Neural progenitor cell (in vitro differentiated cells): ENCODE results near the gene IGSF6. TPM values are rescaled to one million over a fixed set of nuclear protein-coding genes. Genes with fewer than 3 reads are reported as not detected.
"Not testable (repeated sequence)": the region's sequence is repeated elsewhere in the genome, so short reads cannot be mapped to it uniquely, and the experiment has no call there.

Source experiments
- DNase-seq: peaks from one replicate; pipeline ENCODE4 v3.0.0-alpha.2; 2016; ENCODE audit warnings: low spot score
- H2AFZ ChIP-seq: fragments of 200-600 bp; sonication (generic); replicated peaks from 2 replicates; pipeline ENCODE4 v1.6.1; 2016; ENCODE audit warnings: antibody characterized with exemption
- H3F3A ChIP-seq: fragments of 200-600 bp; sonication (generic); 2 replicates; pipeline ENCODE4 v1.6.1; 2016; ENCODE audit warnings: antibody characterized with exemption, low read depth
- H3K27ac ChIP-seq: fragments of 200-600 bp; sonication (generic); 2 replicates; pipeline ENCODE4 v1.5.1; 2016; ENCODE audit warnings: mild to moderate bottlenecking
- H3K27me3 ChIP-seq: fragments of 200-600 bp; sonication (generic); 2 replicates; pipeline ENCODE4 v1.6.1; 2016; ENCODE audit warnings: mild to moderate bottlenecking, moderate library complexity
- H3K36me3 ChIP-seq: fragments of 200-600 bp; sonication (generic); 2 replicates; pipeline ENCODE4 v1.5.1; 2016
- H3K4me1 ChIP-seq: fragments of 200-600 bp; sonication (generic); 2 replicates; pipeline ENCODE4 v1.6.1; 2016; ENCODE audit warnings: mixed run types
- H3K4me2 ChIP-seq: fragments of 200-600 bp; sonication (generic); 2 replicates; pipeline ENCODE4 v1.6.1; 2016
- H3K4me3 ChIP-seq: fragments of 200-600 bp; sonication (generic); 2 replicates; pipeline ENCODE4 v1.5.1; 2016
- H3K79me2 ChIP-seq: fragments of 200-600 bp; sonication (generic); 2 replicates; pipeline ENCODE4 v1.6.1; 2016; ENCODE audit warnings: low read depth
- H3K9ac ChIP-seq: fragments of 200-600 bp; sonication (generic); 2 replicates; pipeline ENCODE4 v1.6.1; 2016
- H3K9me3 ChIP-seq: fragments of 200-600 bp; sonication (generic); 2 replicates; pipeline ENCODE4 v1.5.1; 2016; ENCODE audit warnings: low read depth
- H4K20me1 ChIP-seq: fragments of 200-600 bp; sonication (generic); 2 replicates; pipeline ENCODE4 v1.6.1; 2016; ENCODE audit warnings: low read depth
- H3K27ac Mint-ChIP-seq: 3 replicates; pipeline ENCODE4 v1.8.0; 2021; ENCODE audit warnings: mixed read lengths
- H3K27me3 Mint-ChIP-seq: 2 replicates; pipeline ENCODE4 v1.8.0; 2022; ENCODE audit warnings: low read depth, mild to moderate bottlenecking, inconsistent platforms, moderate library complexity, mixed read lengths; ENCODE audit not compliant: insufficient read depth
- H3K36me3 Mint-ChIP-seq: 3 replicates; pipeline ENCODE4 v1.8.0; 2021; ENCODE audit warnings: mixed read lengths
- H3K4me1 Mint-ChIP-seq: 3 replicates; pipeline ENCODE4 v1.8.0; 2021; ENCODE audit warnings: mixed read lengths
- H3K4me3 Mint-ChIP-seq: 3 replicates; pipeline ENCODE4 v1.8.0; 2021; ENCODE audit warnings: mild to moderate bottlenecking, moderate library complexity, mixed read lengths
- H3K9me3 Mint-ChIP-seq: 3 replicates; pipeline ENCODE4 v1.8.0; 2020; ENCODE audit warnings: mixed read lengths
- CTCF ChIP-seq: fragments of 200-600 bp; sonication (generic); IDR thresholded peaks from 2 replicates; pipeline ENCODE4 v1.5.1; 2017; ENCODE audit warnings: antibody characterized with exemption, mild to moderate bottlenecking
- EZH2 ChIP-seq: fragments of 200-600 bp; sonication (generic); IDR thresholded peaks from 2 replicates; pipeline ENCODE4 v1.6.1; 2017; ENCODE audit warnings: antibody characterized with exemption, mild to moderate bottlenecking, moderate library complexity
- EZH2phosphoT487 ChIP-seq: fragments of 200-600 bp; sonication (generic); IDR thresholded peaks from 2 replicates; pipeline ENCODE4 v1.6.1; 2017; ENCODE audit warnings: antibody characterized with exemption
- total RNA-seq: library from RNA; depleted of rRNA; stranded (reverse); fragments of >200 nt; gene quantifications from 2 replicates; pipeline ENCODE4 v1.2.3, GENCODE V29; 2015; ENCODE audit warnings: low replicate concordance

The IGSF6 gene
- total RNA-seq, 1 donor from 2014 or later, result not detected

GRCh38 chr16:21653571-21653970 lies 1.2 kb upstream of the IGSF6 start:
- H3F3A ChIP-seq, result peaks cover 7% of the 10 kb centered on the region
- no peaks in the 10 kb centered on the region for H3K27me3 ChIP-seq
- H3K9me3 Mint-ChIP-seq, result no peaks in the 10 kb centered on the region
- TF ChIP-seq EZH2phosphoT487 (no peak), EZH2 (no peak), CTCF (no peak)
- no peak overlapping the region for H2AFZ ChIP-seq
- H3K4me2 ChIP-seq, result no peak overlapping the region
- no peaks in the 10 kb centered on the region for H3K4me1 ChIP-seq
- H4K20me1 ChIP-seq, result no peaks in the 10 kb centered on the region
- no peaks in the 10 kb centered on the region for H3K9me3 ChIP-seq
- no peaks in the 10 kb centered on the region for H3K36me3 ChIP-seq
- DNase-seq, result no peak
- H3K9ac ChIP-seq, result no peak overlapping the region
- H3K4me3 ChIP-seq, result no peak overlapping the region
- no peaks in the 10 kb centered on the region for H3K79me2 ChIP-seq
- peaks cover 11% of the 10 kb centered on the region for H3K36me3 Mint-ChIP-seq
- H3K4me1 Mint-ChIP-seq, result no peaks in the 10 kb centered on the region
- no peak overlapping the region for H3K4me3 Mint-ChIP-seq
- H3K27ac ChIP-seq, result no peak overlapping the region
- H3K27me3 Mint-ChIP-seq, result no peaks in the 10 kb centered on the region
- H3K27ac Mint-ChIP-seq, result no peak overlapping the region

- peaks cover 4% of the 10 kb centered on the region for H3K79me2 ChIP-seq
- no peak for DNase-seq
- H3K4me2 ChIP-seq, result no peak overlapping the region
- no peaks in the 10 kb centered on the region for H3K9me3 ChIP-seq
- H3K36me3 Mint-ChIP-seq, result peaks cover 12% of the 10 kb centered on the region
- H3K4me3 Mint-ChIP-seq, result no peak overlapping the region
- no peaks in the 10 kb centered on the region for H3K4me1 Mint-ChIP-seq
- no peak overlapping the region for H3K27ac ChIP-seq
- H3K36me3 ChIP-seq, result no peaks in the 10 kb centered on the region
- no peak overlapping the region for H3K27ac Mint-ChIP-seq
- H3K9ac ChIP-seq, result no peak overlapping the region
- TF ChIP-seq EZH2, result no peak
- no peaks in the 10 kb centered on the region for H3K4me1 ChIP-seq
- H3K27me3 ChIP-seq, result no peaks in the 10 kb centered on the region
- H2AFZ ChIP-seq, result no peak overlapping the region
- H3F3A ChIP-seq, result peaks cover 3% of the 10 kb centered on the region
- no peaks in the 10 kb centered on the region for H3K9me3 Mint-ChIP-seq
- no peak overlapping the region for H3K4me3 ChIP-seq
- H4K20me1 ChIP-seq, result no peaks in the 10 kb centered on the region
- H3K27me3 Mint-ChIP-seq, result no peaks in the 10 kb centered on the region
Observed at GRCh38 chr16:21651515-21651914, 893 bp downstream of the IGSF6 start.

GRCh38 chr16:21650521-21650920 lies 1.9 kb downstream of the IGSF6 start:
- H3K27ac Mint-ChIP-seq, result no peak overlapping the region
- no peak for DNase-seq

GRCh38 chr16:21649826-21650406 lies 2.5 kb downstream of the IGSF6 start:
- not testable (repeated sequence) for H3K36me3 Mint-ChIP-seq, H3K36me3 ChIP-seq, H3K4me3 Mint-ChIP-seq, H3K4me2 ChIP-seq, H3K4me1 Mint-ChIP-seq, H2AFZ ChIP-seq, H3K9ac ChIP-seq, H3K27me3 Mint-ChIP-seq, H4K20me1 ChIP-seq, H3K9me3 ChIP-seq, H3F3A ChIP-seq, H3K9me3 Mint-ChIP-seq, H3K4me3 ChIP-seq, H3K27me3 ChIP-seq, H3K27ac ChIP-seq, H3K79me2 ChIP-seq, DNase-seq, H3K4me1 ChIP-seq, H3K27ac Mint-ChIP-seq

More at GRCh38 chr16:21650521-21650920, 1.9 kb downstream of the IGSF6 start:
- Histone ChIP-seq H3K9ac (no peak overlapping the region), H3K9me3 (no peaks in the 10 kb centered on the region), H3K27ac (no peak overlapping the region), H3K4me2 (no peak overlapping the region), H3K36me3 (no peaks in the 10 kb centered on the region), H3K4me3 (no peak overlapping the region), H2AFZ (no peak overlapping the region), H4K20me1 (no peaks in the 10 kb centered on the region), H3K27me3 (no peaks in the 10 kb centered on the region), H3F3A (no peaks in the 10 kb centered on the region), H3K4me1 (no peaks in the 10 kb centered on the region), H3K79me2 (peaks cover 4% of the 10 kb centered on the region)
- no peaks in the 10 kb centered on the region for H3K9me3 Mint-ChIP-seq
- no peak overlapping the region for H3K4me3 Mint-ChIP-seq
- H3K36me3 Mint-ChIP-seq, result peaks cover 10% of the 10 kb centered on the region
- H3K27me3 Mint-ChIP-seq, result no peaks in the 10 kb centered on the region
- H3K4me1 Mint-ChIP-seq, result no peaks in the 10 kb centered on the region
- TF ChIP-seq EZH2phosphoT487, result no peak
- TF ChIP-seq EZH2, result no peak
- no peak for TF ChIP-seq CTCF
